HTERT RPE-1 (cell line): ENCODE data around the gene CMSS1.

Experiments
- in situ Hi-C: fragments of 300-500 bp; cut with MboI; formaldehyde crosslinking; loops from 4 replicates; pipeline ENCODE4 v1.14.3; 2020; ENCODE audit warnings: low sequenced_read_pairs

CMSS1 gene

DNA sequence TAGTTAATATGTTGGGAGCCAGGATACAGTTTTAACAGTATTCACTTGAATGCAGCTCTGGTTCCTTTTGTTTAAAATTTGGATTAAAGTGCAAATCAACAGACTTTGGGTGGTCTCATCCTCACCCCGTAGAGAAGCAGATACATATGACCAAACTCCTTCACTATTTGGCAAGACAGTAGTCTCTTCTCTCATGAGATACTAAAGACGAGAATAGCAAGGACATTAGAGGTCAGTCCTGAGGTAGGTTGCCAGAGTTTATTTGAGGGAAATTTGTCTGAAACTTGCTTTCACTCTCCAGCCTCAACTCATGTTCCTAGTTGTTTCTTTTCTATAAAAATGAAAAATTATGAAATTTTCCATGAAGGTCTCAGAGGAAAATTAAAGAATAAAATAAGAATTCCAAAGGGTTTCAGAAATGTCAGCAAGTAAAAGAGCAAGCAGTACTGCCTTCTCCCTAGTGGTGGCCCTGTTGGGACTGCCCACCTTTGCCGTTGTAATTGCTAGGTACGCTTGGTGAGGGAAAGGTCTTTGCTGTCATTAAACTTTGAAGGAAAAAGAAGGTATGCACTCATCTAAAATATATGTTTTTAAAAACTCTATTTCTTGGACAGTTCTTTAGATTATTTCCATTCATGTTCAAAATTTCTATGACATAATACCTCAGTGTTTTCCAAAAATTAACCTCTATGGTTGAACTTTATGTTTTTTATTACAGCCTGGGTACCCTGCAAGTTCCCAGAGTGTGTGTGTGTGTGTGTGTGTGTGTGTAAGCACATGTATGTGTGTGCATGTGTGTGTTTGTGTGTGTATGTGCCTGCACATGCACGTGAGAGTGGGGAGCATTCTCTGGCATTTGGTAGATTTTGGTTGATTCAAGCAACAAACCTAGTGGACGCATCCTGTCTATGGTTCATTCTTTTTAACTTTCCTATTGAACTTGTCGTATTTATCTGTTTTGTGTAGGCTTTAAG is 111.4 kb downstream of the CMSS1 start:
- in situ Hi-C loops, result no loop called here

DNA sequence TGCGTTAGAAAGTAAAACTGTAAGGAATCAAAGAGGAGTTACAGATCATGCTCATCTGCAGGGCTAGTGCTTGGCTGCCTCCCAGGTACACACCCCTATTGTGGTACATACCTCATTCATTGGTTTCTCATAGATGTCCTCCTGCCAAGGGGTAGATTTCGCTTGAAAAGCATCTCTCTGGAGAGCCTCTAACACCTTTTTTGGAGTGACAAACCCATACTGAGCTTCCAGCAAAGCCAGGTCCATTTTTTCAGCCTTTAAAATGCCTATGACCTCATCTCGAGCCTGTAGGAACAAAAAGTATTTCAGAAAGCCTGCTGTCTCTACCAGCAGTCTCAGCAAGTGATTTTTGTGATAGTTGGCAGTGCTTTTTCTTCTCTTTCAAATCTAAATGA is 112.1 kb downstream of the CMSS1 start:
- in situ Hi-C loops, result no loop called here

DNA sequence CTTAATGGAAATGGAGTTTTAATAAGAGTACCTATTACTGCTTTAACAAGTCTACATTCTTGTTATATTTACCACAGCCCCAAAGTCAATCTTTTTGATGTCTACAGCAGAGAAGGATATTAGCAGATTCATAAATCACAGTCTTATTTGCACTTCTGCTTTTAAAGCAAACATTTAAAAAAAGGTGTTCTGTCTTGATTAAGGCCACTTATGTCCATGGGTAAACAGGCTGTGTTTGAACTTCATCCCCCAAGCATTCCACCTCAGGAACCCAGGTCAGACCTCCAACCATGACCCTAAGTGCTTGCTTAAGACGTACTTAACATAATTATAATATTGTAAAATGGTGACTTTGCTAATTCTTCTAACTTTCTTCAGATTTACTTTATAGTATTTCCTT is 113.4 kb downstream of the CMSS1 start:
- in situ Hi-C loops, result no loop called here

DNA sequence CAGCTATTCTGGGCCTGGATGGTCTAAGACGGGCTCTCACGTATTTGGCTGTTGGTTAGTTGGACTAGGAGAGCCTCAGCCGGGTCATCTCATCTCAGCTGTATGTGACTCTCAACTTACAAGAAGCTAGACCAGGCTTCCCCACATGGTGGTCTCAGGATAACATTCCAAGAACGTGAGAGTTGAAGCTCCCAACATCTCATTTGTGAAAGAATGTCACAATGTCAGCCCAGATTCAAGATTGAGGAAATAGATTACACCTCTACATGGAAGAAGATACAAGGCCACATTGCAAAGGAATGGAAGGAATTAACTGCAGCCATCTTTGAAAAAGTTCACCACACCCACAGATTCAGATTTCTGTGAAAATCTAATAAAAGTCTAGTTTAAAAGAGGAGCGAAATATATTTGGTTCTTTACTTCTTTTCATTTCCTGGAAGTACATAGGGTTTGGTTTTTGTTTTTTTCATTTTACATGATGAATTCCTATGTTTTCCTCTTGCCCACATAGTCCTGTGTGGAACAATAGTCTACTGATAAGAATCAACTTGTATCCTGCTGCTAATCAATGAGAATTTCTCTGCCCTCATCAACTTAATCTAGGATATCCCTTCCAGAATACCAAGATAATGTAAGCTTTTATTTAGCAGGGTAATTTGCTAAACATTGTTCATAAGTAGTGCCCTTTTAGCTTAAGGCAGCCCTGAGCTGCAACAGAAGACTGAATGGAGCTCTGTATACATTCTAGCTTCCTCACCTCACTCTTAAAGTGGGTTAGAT is 116.5 kb downstream of the CMSS1 start:
- in situ Hi-C loops, result no loop called here

DNA sequence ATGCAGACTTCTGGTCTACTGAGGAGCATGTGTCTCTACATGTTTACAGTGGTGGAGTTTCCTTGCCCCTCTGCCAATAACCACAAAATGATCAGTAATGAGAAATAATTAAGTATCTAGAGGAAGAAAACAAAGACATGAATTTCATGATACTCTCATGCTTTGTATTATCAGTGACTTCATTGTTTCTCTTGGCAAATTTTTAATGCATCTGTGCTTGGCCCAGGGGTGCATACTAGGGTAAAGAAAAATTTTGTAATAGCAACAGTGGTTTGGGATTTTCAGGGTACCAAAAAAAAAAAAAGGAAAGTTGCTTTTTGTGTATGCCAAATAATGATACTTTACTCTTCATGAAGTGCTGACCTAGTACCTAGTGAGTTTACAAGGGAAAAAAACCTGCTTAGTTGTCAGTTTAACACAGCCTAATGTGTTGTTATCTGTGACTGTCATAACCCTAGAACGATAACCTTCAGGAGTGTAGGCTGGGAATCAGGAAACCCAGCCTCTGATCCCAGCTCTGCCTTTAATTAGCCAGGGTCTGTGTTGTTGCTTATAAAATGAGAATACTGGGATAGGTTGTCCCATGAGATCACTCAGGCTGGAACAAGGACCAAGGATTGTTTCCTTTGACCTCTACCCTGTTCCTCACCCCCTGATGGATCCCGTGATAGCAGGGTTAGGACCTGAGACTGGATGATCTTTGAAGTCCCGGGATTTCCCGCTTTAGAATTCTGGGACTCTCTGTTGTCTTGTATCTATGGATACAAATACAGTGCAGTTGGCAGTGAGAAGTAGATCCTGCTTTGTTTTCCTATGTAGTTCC is 117.5 kb downstream of the CMSS1 start:
- in situ Hi-C loops, result no loop called here

DNA sequence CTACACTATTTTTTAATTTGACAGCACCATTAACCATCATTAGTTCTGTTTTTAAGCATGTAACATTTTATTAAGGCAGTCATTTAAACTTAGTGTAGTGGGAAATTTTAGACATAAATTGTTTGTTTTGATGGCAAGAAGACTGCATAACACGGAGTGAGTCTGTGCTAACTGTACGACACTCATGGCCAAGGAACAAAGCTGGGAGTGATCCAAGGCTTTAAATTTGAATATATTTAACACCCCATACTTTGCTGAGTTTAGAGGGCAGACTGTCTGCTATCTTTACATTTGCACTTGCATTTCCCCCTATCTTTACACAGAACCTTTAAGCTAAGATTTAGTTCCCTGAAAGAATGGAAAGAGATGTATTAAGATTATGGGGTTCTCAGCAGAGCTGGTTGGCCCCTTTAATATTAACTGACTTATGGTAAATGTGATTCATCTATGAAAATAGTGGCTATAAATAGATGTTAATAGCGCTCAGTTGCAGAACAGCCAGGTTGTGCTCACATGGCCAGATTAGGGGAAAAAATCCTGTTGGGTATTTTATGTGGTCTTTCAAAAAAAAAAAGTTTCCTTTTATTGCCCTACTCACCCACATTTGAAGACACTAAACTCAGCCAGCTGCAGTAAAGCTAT is 120.7 kb downstream of the CMSS1 start:
- in situ Hi-C loops, result no loop called here

DNA sequence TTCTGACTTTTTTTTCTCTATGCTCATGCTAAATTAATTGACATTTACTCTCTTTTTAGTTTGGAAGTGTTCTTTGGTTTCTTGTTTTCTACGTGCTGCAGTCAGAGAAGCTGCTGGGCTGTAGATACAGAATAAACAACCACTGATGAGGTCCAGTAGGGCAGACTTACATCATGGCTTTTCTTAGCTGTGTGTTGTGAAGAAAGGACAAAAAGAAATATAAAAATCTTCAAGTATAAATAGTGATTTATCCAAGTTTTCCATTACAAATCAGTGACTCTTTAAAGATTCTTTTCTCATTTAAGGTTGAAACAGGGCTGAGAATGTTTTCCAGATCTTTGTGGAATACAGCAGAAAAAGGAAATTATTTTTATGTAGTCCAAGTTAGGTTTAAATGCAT is 122.2 kb downstream of the CMSS1 start:
- in situ Hi-C loops, result no loop called here

DNA sequence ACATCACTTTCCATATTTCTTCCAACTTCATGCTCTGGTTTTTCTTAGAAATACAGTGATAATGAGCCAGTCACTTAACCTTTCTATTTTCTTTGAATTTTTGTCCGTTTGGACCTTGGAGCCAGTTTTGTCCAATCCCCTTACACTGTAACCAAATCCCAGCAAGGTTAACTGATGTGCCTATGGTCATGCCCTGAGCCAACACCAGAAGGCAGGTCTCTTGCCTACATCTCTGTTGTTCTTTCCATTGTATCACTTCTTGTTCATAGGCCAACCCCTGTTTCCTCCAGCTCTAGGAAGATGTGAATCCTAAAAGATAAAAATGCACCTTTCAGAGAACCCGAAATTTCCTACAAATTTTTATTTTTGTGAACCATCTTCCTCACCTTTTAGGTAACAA is 122.7 kb downstream of the CMSS1 start:
- in situ Hi-C loops, result no loop called here

DNA sequence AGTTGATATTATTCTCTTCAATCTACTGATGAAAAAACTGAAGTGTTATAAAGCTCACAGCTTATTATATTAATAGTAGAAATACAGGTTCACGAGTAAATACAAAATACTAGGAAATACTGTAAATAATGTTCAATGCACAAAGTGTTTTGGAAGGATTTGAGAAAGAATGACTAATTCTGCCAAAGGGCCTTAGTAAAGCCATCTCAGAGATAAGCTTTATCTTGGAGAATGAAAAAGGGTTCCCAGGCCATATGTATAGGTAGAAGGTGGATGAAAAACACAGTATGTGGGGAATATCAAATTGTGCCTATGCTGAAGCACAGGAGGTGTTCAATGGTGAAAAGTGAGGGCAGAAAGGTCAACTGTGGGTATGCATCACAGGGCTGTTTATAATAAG is 123.5 kb downstream of the CMSS1 start:
- in situ Hi-C loops, result no loop called here

DNA sequence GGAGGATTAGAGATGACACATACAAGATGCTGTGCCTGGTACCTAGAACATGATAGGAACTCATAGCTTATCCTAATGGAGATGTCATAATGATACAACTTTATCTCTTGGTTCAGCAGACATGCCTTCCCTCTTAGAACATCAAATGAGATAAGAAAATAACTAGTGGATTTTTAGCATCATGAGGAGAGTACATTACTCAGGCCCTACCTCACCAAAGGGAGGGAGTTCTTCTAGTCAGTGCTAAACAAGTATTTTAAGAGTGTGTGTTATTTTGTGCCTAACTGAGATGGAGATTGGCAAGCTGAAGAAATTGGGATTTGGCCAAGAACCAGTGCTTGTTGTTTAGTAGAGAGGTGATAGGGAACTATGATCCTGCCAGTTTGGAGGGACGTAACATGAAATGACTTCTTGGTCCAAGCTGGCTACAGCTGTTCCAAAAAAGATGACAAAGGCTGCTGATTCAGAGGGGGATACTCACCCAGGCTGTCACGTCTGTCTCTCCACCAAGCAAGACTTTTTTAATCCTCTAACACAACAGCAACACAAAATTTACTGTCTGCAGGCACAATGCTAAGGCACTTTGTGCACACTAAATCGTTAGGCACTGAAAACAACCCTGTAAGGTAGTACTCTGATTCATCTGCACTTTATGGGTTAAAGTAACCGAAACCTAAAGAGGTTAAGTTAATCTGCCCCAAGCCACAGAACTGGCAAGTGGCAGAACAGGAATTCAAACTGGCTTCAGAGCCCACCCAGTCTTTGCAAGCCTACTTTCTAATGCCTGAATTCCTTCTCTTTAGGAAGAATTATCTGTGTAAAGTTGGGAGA is 126.5 kb downstream of the CMSS1 start:
- in situ Hi-C loops, result no loop called here

DNA sequence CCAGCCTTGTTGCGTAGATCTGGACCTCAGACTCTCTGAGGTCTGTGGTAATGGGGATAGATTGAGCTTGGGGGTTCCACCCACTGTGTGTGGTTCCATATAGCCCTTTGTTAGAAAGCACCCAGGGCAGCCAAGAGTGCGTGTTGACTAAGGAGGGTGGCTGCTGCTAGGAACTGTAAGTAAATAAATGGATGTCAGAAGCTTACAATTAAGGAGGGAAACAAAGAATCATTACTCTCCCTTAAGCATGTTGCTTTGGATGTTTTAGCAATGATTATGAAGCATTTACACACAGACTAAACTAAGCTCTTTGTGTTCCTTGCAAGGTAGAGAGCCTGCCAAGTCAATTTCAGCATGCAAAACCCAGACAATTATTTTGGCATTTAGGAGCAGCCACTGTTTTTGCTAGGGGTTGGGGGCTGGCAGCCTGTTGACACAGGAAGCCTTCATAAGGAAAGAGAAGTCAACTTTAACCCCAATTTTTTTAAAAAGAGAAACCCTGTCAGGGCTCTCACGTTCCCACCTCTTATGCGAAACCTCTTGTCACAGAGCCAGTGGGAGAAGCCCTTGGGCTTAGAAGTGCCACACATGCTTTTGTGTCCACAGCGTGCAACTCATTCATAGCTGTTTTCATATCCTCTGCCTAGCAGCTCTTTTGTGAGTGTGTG is 127.8 kb downstream of the CMSS1 start:
- in situ Hi-C loops, result no loop called here

DNA sequence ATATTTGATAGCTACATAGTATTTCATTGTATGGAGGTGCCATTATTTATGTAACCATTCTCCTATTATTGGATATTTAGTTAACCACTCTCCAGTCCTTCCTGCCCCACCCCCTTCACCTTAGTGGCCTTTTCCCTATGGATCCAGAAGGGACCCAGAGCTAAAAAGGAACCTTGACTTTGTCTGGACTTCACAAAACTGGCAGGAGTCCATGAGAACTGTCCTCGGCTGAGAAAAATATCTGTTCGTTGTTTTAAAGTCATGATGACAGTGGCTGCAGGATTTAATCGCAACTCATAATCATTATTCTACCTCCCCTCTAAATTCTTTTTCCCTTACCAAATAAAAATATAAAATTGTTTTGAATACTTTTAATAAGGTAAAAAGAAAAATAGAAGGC is 129.7 kb downstream of the CMSS1 start:
- in situ Hi-C loops, result no loop called here

DNA sequence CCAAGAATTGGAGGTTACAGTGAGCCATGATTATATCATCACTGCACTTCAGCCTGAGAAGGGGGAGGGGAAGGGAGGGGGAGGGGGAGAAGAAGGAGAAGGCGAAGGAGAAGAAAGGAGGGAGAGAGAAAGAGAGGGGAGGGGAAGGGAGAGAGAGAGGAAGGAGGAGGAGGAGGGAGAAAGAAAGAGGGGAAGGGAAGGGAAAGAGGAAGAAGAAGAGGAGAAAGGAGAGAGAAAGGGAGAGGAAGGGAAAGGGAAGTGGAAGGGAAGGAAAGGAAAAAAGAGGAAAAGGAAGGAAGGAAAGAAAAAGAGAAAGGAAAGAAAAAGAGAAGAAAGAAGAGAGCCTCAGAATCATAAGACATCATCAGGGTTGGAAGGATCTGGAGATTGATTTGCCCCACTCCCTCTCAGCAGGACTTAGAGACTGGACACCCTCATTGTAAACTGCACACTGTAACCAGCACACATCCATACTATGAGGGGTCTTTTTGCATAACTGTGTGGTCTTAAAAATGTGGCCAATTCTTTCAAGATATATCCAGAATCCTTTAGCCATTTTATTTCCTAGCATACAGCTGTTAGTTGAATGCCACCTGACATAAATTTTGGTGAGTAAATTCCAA is 130.9 kb downstream of the CMSS1 start:
- in situ Hi-C loops, result no loop called here

DNA sequence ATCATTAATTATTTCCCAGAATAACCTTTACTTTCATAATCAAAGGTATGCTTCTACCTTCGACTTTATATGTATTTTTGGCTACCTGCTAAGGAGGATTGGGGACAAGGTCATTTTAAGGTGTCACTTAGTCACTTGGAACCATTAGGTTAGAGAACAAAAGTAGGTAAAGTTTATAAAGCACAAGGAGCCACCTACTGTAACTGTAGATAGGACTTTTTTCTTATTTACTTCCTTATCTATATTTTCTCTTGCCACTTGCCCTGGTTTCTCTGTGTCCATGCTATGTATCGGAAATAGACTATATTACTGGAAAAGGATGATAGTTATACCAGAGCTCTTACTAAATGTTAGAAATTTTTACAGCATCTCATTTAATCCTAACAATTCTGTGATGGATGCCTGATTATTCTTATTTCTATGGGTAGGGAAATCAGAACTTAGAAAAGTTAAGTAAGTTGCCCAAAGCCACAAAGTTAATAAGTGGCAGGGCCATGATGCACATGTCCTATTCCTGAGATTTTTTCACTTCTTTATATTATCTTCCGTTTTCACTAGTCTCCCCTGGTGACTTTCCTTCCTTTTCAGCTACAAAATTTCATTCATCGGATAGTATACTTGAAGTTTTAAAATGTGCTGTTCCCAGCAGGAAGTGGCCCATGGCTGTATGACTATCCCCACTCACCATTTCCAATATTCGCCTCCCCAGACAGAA is 132.5 kb downstream of the CMSS1 start:
- in situ Hi-C loops, result no loop called here

DNA sequence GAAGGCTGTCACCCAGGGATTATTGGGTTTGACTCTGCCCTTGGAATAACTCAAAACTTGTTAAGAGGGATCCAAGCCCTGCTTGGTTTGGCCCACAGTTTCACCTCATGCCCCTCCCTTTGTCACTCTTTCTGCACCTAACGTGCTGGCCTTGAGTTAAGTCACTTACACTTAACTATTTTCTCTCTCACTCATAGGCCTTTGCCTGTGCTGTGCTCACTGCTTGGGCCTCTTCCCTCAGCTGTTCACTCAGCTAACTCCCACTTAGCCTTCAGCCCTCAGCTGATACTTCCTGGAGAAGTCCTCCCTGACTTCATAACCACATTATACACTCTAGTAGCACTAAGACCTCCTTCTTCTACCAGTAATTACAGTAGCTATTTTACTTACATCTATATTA is 133.3 kb downstream of the CMSS1 start:
- in situ Hi-C loops, result no loop called here

DNA sequence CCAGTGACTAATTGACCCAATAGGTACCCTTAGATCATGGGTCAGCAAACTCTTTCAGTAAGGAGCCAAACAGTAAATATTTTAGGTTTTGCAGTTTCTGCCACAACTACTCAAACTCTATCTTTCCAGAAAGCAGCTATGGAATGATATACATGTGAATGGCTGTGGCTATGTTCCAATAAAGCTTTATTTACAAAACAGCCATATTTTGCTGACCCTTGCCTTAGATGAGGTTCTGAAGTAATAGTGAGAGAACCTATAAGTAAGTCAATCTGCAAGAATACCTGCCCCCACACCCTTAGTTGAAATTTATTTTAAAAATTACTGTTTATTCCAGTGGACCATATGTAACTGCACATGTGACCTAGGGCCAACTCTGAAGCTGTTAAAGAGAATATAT is 134.0 kb downstream of the CMSS1 start:
- in situ Hi-C loops, result no loop called here

DNA sequence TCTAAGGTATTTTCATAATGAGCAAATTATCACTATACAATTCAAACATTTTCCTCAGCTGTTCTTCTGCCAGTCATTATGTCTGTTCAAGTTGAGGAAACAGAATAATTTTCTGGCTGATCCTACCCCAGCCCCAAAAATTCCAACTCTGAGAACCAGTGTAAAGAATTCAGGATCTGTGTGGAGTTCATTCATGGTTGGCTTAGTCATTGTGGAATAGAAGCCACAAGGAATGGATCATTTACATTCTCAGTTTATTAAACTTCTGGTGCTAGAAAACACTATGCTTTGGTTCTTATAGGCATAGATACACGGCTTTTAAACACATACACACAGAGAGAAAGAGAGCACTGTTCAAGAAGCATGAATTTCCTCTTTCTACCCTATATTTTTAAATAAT is 134.6 kb downstream of the CMSS1 start:
- in situ Hi-C loops, result no loop called here

DNA sequence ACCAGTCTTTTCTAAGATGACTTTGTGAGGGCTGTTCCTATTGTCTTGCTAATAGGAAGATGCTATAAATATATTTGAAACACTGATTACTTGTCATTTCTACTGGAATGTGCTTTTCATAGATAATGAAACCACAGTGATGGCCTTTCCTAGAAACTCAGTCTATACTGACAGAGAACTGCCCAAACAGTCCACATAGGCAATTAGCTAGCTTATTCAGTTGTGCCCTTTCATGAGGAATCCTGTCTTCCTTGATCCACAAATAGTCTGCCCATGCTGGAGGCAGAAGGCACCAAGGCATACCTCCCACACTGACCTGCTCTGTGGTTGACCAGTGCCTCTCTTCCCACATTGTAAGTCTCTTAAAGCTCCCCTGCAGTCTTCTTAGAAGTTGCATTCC is 135.9 kb downstream of the CMSS1 start:
- in situ Hi-C loops, result no loop called here
